Gastrocnemius medialis (tissue), 4 donors: ENCODE measurements around the gene KRT16.

Experiments
- CTCF ChIP-seq, 5 experiments: fragments of 450-650 bp in 3 of 5; fragments of 200-600 bp in 2 of 5; sonication (generic) in 2 of 5; IDR thresholded peaks in 4 of 5; conservative IDR thresholded peaks in 1 of 5; 1 replicate in 4 of 5; 2 replicates in 1 of 5; pipeline ENCODE4 v1.5.1; 2016 to 2019; ENCODE audit warnings: antibody characterized with exemption in 5 of 5, mild to moderate bottlenecking in 3 of 5, moderate library complexity in 3 of 5
- POLR2A ChIP-seq, 2 donors: fragments of 450-650 bp; IDR thresholded peaks; one replicate each; pipeline ENCODE4 v1.6.1; 2017; ENCODE audit warnings: antibody characterized with exemption in 2 of 2, mild to moderate bottlenecking in 2 of 2, moderate library complexity in 2 of 2

- TF ChIP-seq CTCF (IDR thresholded peaks at IDR 0.05 in 4 of 5, conservative IDR thresholded peaks at IDR 0.05 in 1 of 5) (no peak), POLR2A (IDR thresholded peaks at IDR 0.05) (no peak)
Measured at GRCh38 chr17:41588126-41588810, 24.3 kb downstream of the KRT16 start.
